GM12878 (cell line): Measurements from ENCODE around the gene SYNGAP1. TPM values are rescaled to one million over a fixed set of nuclear protein-coding genes. Genes with fewer than 3 reads are reported as not detected.

Experiments used
- ATAC-seq: fragments of 200-7000 bp; cut with Tn5 transposase; 3 replicates; pipeline ENCODE4 v1.9.1; 2020; ENCODE audit warnings: mild to moderate bottlenecking, moderate library complexity
- BruUV-seq: library from RNA; stranded (reverse); fragments of 400-500 nt; replicated peaks from 2 replicates; lab custom pipeline; 2021; lab: Mats Ljungman, UMichigan
- CTCF ChIA-PET: fragments of 300-600 bp; sonication (Branson Sonifier 250); formaldehyde crosslinking; extraction: SDS; loops from one replicate; lab custom pipeline; 2021; ENCODE audit warnings: inconsistent platforms; lab: Yijun Ruan, JAX
- POLR2A ChIA-PET: fragments of 350-600 bp; formaldehyde crosslinking; extraction: SDS; loops from one replicate; lab custom pipeline; 2021; ENCODE audit warnings: inconsistent platforms; lab: Charles Lee
- RAD21 ChIA-PET: fragments of 300-600 bp; sonication (Branson Sonifier 250); formaldehyde crosslinking; loops from one replicate; lab custom pipeline; 2023; ENCODE audit warnings: antibody characterized with exemption; ENCODE audit not compliant: unreplicated experiment; lab: Charles Lee
- SMC1A ChIA-PET: fragments of 300-600 bp; sonication (Branson Sonifier 250); formaldehyde crosslinking; loops from one replicate; lab custom pipeline; 2023; ENCODE audit not compliant: unreplicated experiment, uncharacterized antibody; lab: Charles Lee
- DNase-seq: peaks from one replicate; pipeline ENCODE4 v3.0.0-alpha.2; 2011; ENCODE audit warnings: low read depth, low spot score
- FAIRE-seq: peaks from 3 replicates; lab custom pipeline; 2011; peaks lifted over from hg19 to GRCh38; lab: Jason Lieb, UNC
- H2AFZ ChIP-seq: 2 replicates; pipeline ENCODE4 v1.6.0; 2011; ENCODE audit warnings: low read depth, low read length, control low read depth; ENCODE audit not compliant: control insufficient read depth
- H3K27ac ChIP-seq: 2 replicates; pipeline ENCODE4 v1.5.1; 2011; ENCODE audit warnings: control low read depth; ENCODE audit not compliant: control insufficient read depth, insufficient read depth
- H3K27me3 ChIP-seq, 2 experiments: replicated peaks in 1 of 2; 2 replicates each; pipeline versions ENCODE4 v1.6.0 to v1.6.1; 2011; ENCODE audit warnings: low read length in 1 of 2; ENCODE audit not compliant: control insufficient read depth in 2 of 2, insufficient read depth in 2 of 2
- H3K36me3 ChIP-seq, 2 experiments: 2 replicates each; pipeline ENCODE4 v1.5.1; 2011; ENCODE audit warnings: low read length in 1 of 2; ENCODE audit not compliant: control insufficient read depth in 2 of 2, insufficient read depth in 2 of 2
- H3K4me1 ChIP-seq: 2 replicates; pipeline ENCODE4 v1.6.1; 2011; ENCODE audit warnings: mild to moderate bottlenecking, low read length, moderate library complexity, mixed read lengths; ENCODE audit not compliant: control insufficient read depth, insufficient read depth
- H3K4me2 ChIP-seq: 2 replicates; pipeline ENCODE4 v1.6.0; 2011; ENCODE audit warnings: control low read depth; ENCODE audit not compliant: control insufficient read depth, insufficient read depth
- H3K4me3 ChIP-seq: fragments of 200-600 bp; sonication (generic); 2 replicates; pipeline ENCODE4 v1.5.1; 2016
- H3K79me2 ChIP-seq: 2 replicates; pipeline ENCODE4 v1.6.0; 2011; ENCODE audit warnings: low read length; ENCODE audit not compliant: control insufficient read depth, insufficient read depth
- H3K9ac ChIP-seq: 2 replicates; pipeline ENCODE4 v1.8.0; 2011; ENCODE audit warnings: low read length, control low read depth, mixed read lengths; ENCODE audit not compliant: control insufficient read depth, insufficient read depth
- H3K9me3 ChIP-seq: replicated peaks from 3 replicates; pipeline ENCODE4 v1.5.1; 2011; ENCODE audit warnings: mild to moderate bottlenecking, low read length; ENCODE audit not compliant: control insufficient read depth, insufficient read depth
- H4K20me1 ChIP-seq: 2 replicates; pipeline ENCODE4 v1.6.0; 2011; ENCODE audit not compliant: control insufficient read depth, insufficient read depth
- ETV6 ChIP-seq, 2 experiments: fragments of 450-650 bp in 1 of 2; IDR thresholded peaks in 1 of 2; conservative IDR thresholded peaks in 1 of 2; 2 replicates each; pipeline ENCODE4 v1.6.1; 2014; ENCODE audit warnings: antibody characterized with exemption in 1 of 2, borderline replicate concordance in 1 of 2, low read depth in 1 of 2, mild to moderate bottlenecking in 1 of 2, moderate library complexity in 1 of 2
- HDAC2 ChIP-seq: fragments of 200-600 bp; sonication (generic); IDR thresholded peaks from 2 replicates; pipeline ENCODE4 v1.6.1; 2017
- JUND ChIP-seq: IDR thresholded peaks from 2 replicates; pipeline ENCODE4 v1.6.1; 2012; ENCODE audit warnings: low read depth, mild to moderate bottlenecking, low read length, improper control_type of control experiment, moderate library complexity
- ZSCAN29 ChIP-seq: fragments of 450-650 bp; IDR thresholded peaks from 2 replicates; pipeline ENCODE4 v1.6.1; 2017; ENCODE audit warnings: mild to moderate bottlenecking, moderate library complexity
- WGBS: methylation state at CpG from one replicate; pipeline ENCODE4 v1.1.6; 2016; ENCODE audit warnings: low lambda C conversion rate; ENCODE audit not compliant: insufficient replicate concordance, insufficient coverage; ENCODE audit errors: missing lambda C conversion rate; 5-methylcytosine and 5-hydroxymethylcytosine counted together
- in situ Hi-C: fragments of 300-500 bp; cut with MboI; formaldehyde crosslinking; loops from 9 replicates; pipeline ENCODE4 v1.14.3; 2018; ENCODE audit warnings: mixed read lengths
- intact Hi-C: fragments of 100-400 bp; cut with micrococcal nuclease; formaldehyde crosslinking; loops from one replicate; pipeline ENCODE4 v1.14.2; 2022; ENCODE audit not compliant: unreplicated experiment
- polyA plus RNA-seq, 11 experiments: library from polyadenylated mRNA; depleted of rRNA in 4 of 11; unstranded in 6 of 11; stranded (reverse) in 5 of 11; fragments of >200 nt; fragmentation: Nextera tagmentation in 4 of 11; fragmentation: Illumina TruSeq in 1 of 11; extraction: Ambion mirVana in 4 of 11; extraction: Trizol in 1 of 11; gene quantifications; 1 replicate in 1 of 11; 2 replicates in 10 of 11; pipeline versions ENCODE4 v1.2.1 to v1.2.3, GENCODE V29; 2011 to 2016; ENCODE audit warnings: inconsistent platforms in 2 of 11, missing spikeins in 2 of 11, low read depth in 1 of 11
- total RNA-seq, 4 experiments: library from RNA; depleted of rRNA in 3 of 4; stranded (reverse); fragments of >200 nt in 3 of 4; fragmentation: Illumina TruSeq in 1 of 4; extraction: Trizol in 1 of 4; gene quantifications; 2 replicates each; pipeline versions ENCODE4 v1.2.1 to v1.2.3, GENCODE V29; 2013 to 2021
- TF ChIP-seq, protein P1 (sequence below): fragments of 150-350 bp; IDR thresholded peaks from 2 replicates; pipeline ENCODE4 v1.6.1; 2014; ENCODE audit warnings: mild to moderate bottlenecking, low read depth, low read length
- TF ChIP-seq, protein P2 (sequence below): fragments of 450-650 bp; IDR thresholded peaks from 2 replicates; pipeline ENCODE4 v1.6.1; 2016; ENCODE audit warnings: mild to moderate bottlenecking
- TF ChIP-seq, protein P3 (sequence below): fragments of 450-650 bp; IDR thresholded peaks from 2 replicates; pipeline ENCODE4 v1.6.1; 2018; ENCODE audit warnings: borderline replicate concordance, mild to moderate bottlenecking; ENCODE audit not compliant: partially characterized antibody
- TF ChIP-seq, protein P4 (sequence below): fragments of 450-650 bp; conservative IDR thresholded peaks from 2 replicates; pipeline ENCODE4 v1.6.1; 2017; ENCODE audit warnings: mild to moderate bottlenecking, moderate library complexity

SYNGAP1 gene
- total and polyA plus RNA-seq, 10 of the 15 experiments (the other 5 are each of a cell fraction or from before 2014, with no cell fraction given) = 0.05 to 9.2 (median 1.2) TPM

DNA sequence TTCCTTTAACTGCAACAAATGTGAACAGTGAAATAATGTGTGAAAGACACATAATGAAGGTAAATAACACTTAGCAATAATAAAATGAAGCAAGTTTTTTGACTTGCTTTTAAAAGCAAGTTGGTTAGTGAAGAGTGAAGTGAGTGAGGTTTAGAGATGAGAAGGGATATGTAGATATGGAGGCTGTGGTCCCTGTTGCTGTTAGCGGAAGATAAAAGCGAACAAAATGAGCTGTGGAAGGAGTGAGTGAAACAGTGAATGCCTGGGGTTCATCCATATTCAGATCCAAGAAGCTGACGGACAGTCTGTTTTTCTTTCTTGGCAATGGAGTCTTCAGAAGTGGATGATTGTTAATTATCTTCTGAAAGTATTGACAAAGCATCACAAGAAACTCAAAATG lies 58.0 kb downstream of the SYNGAP1 start:
- Histone ChIP-seq H3K36me3 (no peaks in the 10 kb centered on the region), H3K27me3 (no peaks in the 10 kb centered on the region; a peak in 1 of 4 replicates), H4K20me1 (no peaks in the 10 kb centered on the region), H3K4me2 (no peak overlapping the region), H3K27ac (no peak overlapping the region), H3K4me1 (no peaks in the 10 kb centered on the region), H3K79me2 (no peaks in the 10 kb centered on the region), H3K9me3 (no peaks in the 10 kb centered on the region), H3K4me3 (no peak overlapping the region), H3K9ac (no peak overlapping the region), H2AFZ (no peak overlapping the region)
- no peak for FAIRE-seq
- ChIA-PET CTCF (no interaction called here), POLR2A (no interaction called here), RAD21 (no interaction called here), SMC1A (no interaction called here)
- ATAC-seq = no peak
- no TSS peak for BruUV-seq
- in situ Hi-C loops = no loop called here
- DNase-seq = no peak
- 86% methylated on average over 3 of the region's 3 CpGs for WGBS
- intact Hi-C loops = no loop called here
- TF ChIP-seq, protein P1, sequence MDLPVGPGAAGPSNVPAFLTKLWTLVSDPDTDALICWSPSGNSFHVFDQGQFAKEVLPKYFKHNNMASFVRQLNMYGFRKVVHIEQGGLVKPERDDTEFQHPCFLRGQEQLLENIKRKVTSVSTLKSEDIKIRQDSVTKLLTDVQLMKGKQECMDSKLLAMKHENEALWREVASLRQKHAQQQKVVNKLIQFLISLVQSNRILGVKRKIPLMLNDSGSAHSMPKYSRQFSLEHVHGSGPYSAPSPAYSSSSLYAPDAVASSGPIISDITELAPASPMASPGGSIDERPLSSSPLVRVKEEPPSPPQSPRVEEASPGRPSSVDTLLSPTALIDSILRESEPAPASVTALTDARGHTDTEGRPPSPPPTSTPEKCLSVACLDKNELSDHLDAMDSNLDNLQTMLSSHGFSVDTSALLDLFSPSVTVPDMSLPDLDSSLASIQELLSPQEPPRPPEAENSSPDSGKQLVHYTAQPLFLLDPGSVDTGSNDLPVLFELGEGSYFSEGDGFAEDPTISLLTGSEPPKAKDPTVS = no peak
- TF ChIP-seq, protein P2, sequence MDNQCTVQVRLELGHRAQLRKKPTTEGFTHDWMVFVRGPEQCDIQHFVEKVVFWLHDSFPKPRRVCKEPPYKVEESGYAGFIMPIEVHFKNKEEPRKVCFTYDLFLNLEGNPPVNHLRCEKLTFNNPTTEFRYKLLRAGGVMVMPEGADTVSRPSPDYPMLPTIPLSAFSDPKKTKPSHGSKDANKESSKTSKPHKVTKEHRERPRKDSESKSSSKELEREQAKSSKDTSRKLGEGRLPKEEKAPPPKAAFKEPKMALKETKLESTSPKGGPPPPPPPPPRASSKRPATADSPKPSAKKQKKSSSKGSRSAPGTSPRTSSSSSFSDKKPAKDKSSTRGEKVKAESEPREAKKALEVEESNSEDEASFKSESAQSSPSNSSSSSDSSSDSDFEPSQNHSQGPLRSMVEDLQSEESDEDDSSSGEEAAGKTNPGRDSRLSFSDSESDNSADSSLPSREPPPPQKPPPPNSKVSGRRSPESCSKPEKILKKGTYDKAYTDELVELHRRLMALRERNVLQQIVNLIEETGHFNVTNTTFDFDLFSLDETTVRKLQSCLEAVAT = no peak
- TF ChIP-seq HDAC2 = no peak
- no peak for TF ChIP-seq JUND
- TF ChIP-seq ZSCAN29 = no peak
- TF ChIP-seq, protein P3, sequence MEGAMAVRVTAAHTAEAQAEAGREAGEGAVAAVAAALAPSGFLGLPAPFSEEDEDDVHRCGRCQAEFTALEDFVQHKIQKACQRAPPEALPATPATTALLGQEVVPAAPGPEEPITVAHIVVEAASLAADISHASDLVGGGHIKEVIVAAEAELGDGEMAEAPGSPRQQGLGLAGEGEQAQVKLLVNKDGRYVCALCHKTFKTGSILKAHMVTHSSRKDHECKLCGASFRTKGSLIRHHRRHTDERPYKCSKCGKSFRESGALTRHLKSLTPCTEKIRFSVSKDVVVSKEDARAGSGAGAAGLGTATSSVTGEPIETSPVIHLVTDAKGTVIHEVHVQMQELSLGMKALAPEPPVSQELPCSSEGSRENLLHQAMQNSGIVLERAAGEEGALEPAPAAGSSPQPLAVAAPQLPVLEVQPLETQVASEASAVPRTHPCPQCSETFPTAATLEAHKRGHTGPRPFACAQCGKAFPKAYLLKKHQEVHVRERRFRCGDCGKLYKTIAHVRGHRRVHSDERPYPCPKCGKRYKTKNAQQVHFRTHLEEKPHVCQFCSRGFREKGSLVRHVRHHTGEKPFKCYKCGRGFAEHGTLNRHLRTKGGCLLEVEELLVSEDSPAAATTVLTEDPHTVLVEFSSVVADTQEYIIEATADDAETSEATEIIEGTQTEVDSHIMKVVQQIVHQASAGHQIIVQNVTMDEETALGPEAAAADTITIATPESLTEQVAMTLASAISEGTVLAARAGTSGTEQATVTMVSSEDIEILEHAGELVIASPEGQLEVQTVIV = no peak
- TF ChIP-seq, protein P4, sequence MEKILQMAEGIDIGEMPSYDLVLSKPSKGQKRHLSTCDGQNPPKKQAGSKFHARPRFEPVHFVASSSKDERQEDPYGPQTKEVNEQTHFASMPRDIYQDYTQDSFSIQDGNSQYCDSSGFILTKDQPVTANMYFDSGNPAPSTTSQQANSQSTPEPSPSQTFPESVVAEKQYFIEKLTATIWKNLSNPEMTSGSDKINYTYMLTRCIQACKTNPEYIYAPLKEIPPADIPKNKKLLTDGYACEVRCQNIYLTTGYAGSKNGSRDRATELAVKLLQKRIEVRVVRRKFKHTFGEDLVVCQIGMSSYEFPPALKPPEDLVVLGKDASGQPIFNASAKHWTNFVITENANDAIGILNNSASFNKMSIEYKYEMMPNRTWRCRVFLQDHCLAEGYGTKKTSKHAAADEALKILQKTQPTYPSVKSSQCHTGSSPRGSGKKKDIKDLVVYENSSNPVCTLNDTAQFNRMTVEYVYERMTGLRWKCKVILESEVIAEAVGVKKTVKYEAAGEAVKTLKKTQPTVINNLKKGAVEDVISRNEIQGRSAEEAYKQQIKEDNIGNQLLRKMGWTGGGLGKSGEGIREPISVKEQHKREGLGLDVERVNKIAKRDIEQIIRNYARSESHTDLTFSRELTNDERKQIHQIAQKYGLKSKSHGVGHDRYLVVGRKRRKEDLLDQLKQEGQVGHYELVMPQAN = no peak
- TF ChIP-seq ETV6 (conservative IDR thresholded peaks at IDR 0.05 in 1 of 2, IDR thresholded peaks at IDR 0.05 in 1 of 2; ENCODE audit: borderline replicate concordance in 1 of 2, low read depth in 1 of 2) = no peak
